Esophagus squamous epithelium (tissue), 5 donors: ENCODE data around the gene IRF3. TPM values are rescaled to one million over a fixed set of nuclear protein-coding genes. Genes with fewer than 3 reads are reported as not detected.

Experiments
- DNase-seq: peaks from one replicate; lab custom pipeline; 2025; lab: John Stamatoyannopoulos, UW
- H3K27ac ChIP-seq, 4 donors: fragments of 200-600 bp; sonication (generic); one replicate each; pipeline ENCODE4 v1.5.1; 2016 to 2019; ENCODE audit warnings: mild to moderate bottlenecking in 1 of 4
- H3K27me3 ChIP-seq, 4 donors: fragments of 200-600 bp; sonication (generic); 1 replicate in 3 of 4; 2 replicates in 1 of 4; pipeline versions ENCODE4 v1.5.1 to v1.6.0; 2017 to 2021; ENCODE audit warnings: antibody characterized with exemption in 1 of 4
- H3K36me3 ChIP-seq, 3 donors: fragments of 200-600 bp; sonication (generic); one replicate each; pipeline ENCODE4 v1.5.1; 2016 to 2019
- H3K4me1 ChIP-seq, 3 donors: fragments of 200-600 bp; sonication (generic); one replicate each; pipeline ENCODE4 v1.5.1; 2017 to 2019
- H3K4me3 ChIP-seq, 4 donors: fragments of 200-600 bp; sonication (generic); 1 replicate in 3 of 4; 2 replicates in 1 of 4; pipeline ENCODE4 v1.5.1; 2016 to 2019; ENCODE audit warnings: mild to moderate bottlenecking in 2 of 4, moderate library complexity in 1 of 4
- H3K9me3 ChIP-seq, 3 donors: fragments of 200-600 bp; sonication (generic); one replicate each; pipeline ENCODE4 v1.5.1; 2016 to 2019
- POLR2A ChIP-seq, 4 donors: fragments of 450-650 bp; IDR thresholded peaks; one replicate each; pipeline ENCODE4 v1.6.1; 2017; ENCODE audit warnings: antibody characterized with exemption in 4 of 4, mild to moderate bottlenecking in 4 of 4, moderate library complexity in 3 of 4
- WGBS, 2 donors: methylation state at CpG; one replicate each; pipeline ENCODE4 v1.1.5; 2018; 5-methylcytosine and 5-hydroxymethylcytosine counted together
- intact Hi-C: fragments of 100-400 bp; cut with DNase I; formaldehyde crosslinking; loops from one replicate; pipeline ENCODE4 v1.15.0; 2022
- total RNA-seq, 4 donors: library from RNA; depleted of rRNA; stranded (reverse); fragments of >200 nt; gene quantifications; one replicate each; pipeline ENCODE4 v1.1.0, GENCODE V29; 2016
- TF ChIP-seq, protein P1 (sequence below), 6 experiments: fragments of 450-650 bp in 4 of 6; fragments of 200-600 bp in 2 of 6; sonication (generic) in 2 of 6; IDR thresholded peaks; one replicate each; pipeline ENCODE4 v1.5.1; 2016 to 2019; ENCODE audit warnings: antibody characterized with exemption in 6 of 6, mild to moderate bottlenecking in 4 of 6, moderate library complexity in 4 of 6
- donor health status: DM: yes; HTN: yes; CAD: no.

Gene IRF3
- total RNA-seq, 4 donors from 2014 or later = 33.5 to 69.1 (median 49.4) TPM

DNA sequence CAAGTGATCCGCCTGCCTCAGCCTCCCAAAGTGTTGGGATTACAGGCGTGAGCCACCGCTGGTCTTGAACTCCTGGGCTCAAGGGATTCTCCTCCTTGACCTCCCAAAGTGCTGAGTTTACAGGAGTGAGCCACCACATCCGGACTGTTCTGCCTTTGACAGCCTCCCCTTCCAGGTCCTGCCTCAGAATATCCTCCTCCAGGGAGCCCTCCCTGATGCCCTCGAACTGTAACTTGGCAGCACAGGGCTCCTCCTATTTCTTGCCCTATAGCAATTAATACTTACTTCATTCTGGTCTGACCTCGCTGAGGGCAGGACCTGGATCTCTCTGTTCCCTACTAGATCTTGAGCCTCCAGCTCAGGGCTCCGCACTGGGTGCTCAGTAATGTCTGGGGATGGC, 31.2 kb upstream of the IRF3 start:
- peaks cover 0 to 14% (median 0%) of the 10 kb centered on the region in 4 donors for H3K27me3 ChIP-seq
- H3K9me3 ChIP-seq = no peaks in the 10 kb centered on the region
- intact Hi-C loops = no loop called here
- DNase-seq = no peak
- no peaks in the 10 kb centered on the region for H3K36me3 ChIP-seq
- 89 to 93% methylated on average over 3 to 5 of the region's 7 CpGs for WGBS, 2 donors
- no peak for TF ChIP-seq POLR2A (IDR thresholded peaks at IDR 0.05)
- TF ChIP-seq, protein P1, sequence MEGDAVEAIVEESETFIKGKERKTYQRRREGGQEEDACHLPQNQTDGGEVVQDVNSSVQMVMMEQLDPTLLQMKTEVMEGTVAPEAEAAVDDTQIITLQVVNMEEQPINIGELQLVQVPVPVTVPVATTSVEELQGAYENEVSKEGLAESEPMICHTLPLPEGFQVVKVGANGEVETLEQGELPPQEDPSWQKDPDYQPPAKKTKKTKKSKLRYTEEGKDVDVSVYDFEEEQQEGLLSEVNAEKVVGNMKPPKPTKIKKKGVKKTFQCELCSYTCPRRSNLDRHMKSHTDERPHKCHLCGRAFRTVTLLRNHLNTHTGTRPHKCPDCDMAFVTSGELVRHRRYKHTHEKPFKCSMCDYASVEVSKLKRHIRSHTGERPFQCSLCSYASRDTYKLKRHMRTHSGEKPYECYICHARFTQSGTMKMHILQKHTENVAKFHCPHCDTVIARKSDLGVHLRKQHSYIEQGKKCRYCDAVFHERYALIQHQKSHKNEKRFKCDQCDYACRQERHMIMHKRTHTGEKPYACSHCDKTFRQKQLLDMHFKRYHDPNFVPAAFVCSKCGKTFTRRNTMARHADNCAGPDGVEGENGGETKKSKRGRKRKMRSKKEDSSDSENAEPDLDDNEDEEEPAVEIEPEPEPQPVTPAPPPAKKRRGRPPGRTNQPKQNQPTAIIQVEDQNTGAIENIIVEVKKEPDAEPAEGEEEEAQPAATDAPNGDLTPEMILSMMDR (IDR thresholded peaks at IDR 0.05) = no peak
- H3K4me3 ChIP-seq = no peak overlapping the region
- H3K4me1 ChIP-seq = peaks cover 0 to 2% (median 0%) of the 10 kb centered on the region in 3 donors
- H3K27ac ChIP-seq = no peak overlapping the region

DNA sequence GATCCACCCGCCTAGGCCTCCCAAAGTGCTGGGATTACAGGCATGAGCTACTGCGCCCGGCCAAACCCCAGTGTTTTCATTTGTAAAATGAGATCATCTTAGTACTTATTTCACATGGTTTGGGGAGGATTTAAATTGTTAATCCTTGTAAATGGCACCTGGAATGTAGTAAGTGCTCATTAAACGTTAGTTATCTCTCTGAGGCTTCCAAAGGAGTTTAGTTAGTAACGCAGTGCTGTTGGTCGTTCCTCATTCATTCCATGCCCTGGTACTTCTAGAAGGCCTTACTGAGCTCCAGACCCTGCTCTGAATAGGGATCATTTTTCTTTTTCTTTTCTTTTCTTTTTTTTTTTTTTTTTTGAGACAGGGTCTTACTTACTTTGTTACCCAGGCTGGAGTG, 30.5 kb upstream of the IRF3 start:
- peaks cover 0 to 9% (median 7%) of the 10 kb centered on the region in 3 donors for H3K4me1 ChIP-seq
- no peaks in the 10 kb centered on the region for H3K9me3 ChIP-seq
- no peak overlapping the region for H3K27ac ChIP-seq
- TF ChIP-seq, protein P1 (IDR thresholded peaks at IDR 0.05) = no peak
- TF ChIP-seq POLR2A (IDR thresholded peaks at IDR 0.05) = no peak
- no peak overlapping the region for H3K4me3 ChIP-seq
- H3K27me3 ChIP-seq = peaks cover 0 to 16% (median 0%) of the 10 kb centered on the region in 4 donors
- intact Hi-C loops = no loop called here
- H3K36me3 ChIP-seq = no peaks in the 10 kb centered on the region
- WGBS, 2 donors = 65 to 78% methylated on average over 5 to 6 of the region's 6 CpGs
- DNase-seq = no peak

DNA sequence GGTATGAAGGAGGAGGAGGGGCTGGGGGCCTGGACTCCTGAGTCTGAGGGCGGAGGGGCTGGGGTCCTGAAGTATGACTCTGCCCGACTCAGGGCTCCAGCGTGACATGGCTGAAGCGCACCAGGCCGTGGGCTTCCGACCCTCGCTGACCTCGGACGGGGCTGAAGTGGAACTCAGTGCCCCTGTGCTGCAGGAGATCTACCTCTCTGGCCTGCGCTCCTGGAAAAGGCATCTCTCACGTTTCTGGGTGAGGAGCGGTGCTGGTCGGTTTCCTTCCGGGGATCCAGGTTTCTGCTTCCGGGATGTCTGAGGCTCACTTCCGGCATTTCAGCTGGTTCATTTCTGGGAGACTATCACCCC, 26.5 kb upstream of the IRF3 start:
- no peak for TF ChIP-seq POLR2A (IDR thresholded peaks at IDR 0.05)
- Histone ChIP-seq H3K4me3 (no peak overlapping the region), H3K9me3 (no peaks in the 10 kb centered on the region), H3K4me1 (peaks cover 16 to 41% (median 29%) of the 10 kb centered on the region in 3 donors), H3K27ac (no peak overlapping the region), H3K36me3 (peaks cover 0 to 18% (median 0%) of the 10 kb centered on the region in 3 donors), H3K27me3 (peaks cover 0 to 35% (median 0%) of the 10 kb centered on the region in 4 donors)
- 73 to 74% methylated on average over 9 to 15 of the region's 16 CpGs for WGBS, 2 donors
- no peak for DNase-seq
- intact Hi-C loops = no loop called here

DNA sequence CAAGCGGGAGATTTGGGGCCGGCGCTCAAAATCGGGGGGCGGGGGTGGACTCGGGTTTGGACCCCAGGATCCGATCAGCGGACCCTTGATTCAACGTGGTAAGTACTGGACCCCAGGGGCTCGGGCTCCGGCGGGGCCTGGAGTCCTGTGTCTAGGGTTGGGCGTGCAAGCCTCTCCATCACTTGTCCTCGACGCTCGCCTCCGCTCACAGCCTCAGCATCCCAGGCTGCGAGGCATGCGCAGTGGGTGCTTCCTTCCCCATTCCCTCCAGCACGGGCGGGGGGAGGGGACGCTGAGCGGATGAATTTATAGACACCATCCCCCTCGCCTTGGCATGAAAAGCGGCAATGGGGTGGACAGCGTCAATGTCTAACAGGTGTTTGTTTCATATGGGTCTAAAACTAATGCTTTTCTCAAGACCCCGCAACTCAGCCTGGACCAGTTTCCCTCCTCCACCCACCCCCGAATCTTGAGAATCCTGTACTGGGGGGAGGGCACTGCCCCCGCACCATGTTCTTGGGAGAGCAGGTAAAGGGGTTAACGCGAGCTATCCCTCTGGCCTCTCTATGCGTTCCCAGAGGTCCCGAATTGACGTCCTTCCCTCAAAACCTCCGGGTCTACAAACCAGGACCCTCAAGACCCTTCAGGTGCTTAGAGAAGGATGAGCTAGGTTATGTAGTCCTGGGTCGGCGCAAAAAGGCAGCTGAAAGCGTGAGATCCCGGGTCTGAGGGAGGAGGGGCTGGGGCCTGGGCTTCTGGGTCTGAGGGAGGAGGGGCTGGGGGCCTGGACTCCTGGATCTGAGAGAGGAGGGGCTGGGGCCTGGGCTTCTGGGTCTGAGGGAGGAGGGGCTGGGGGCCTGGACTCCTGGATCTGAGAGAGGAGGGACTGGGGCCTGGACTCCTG, 25.8 kb upstream of the IRF3 start:
- peaks cover 0 to 24% (median 0%) of the 10 kb centered on the region in 3 donors for H3K36me3 ChIP-seq
- intact Hi-C loops = no loop called here
- H3K27me3 ChIP-seq = peaks cover 0 to 35% (median 0%) of the 10 kb centered on the region in 4 donors
- no peaks in the 10 kb centered on the region for H3K9me3 ChIP-seq
- WGBS, 2 donors = 19 to 27% methylated on average over 8 to 13 of the region's 39 CpGs
- H3K27ac ChIP-seq = peak overlapping the region in 1 of 4 donors; percentile 79
- H3K4me1 ChIP-seq = peaks cover 16 to 46% (median 29%) of the 10 kb centered on the region in 3 donors
- DNase-seq = no peak
- TF ChIP-seq, protein P1 (IDR thresholded peaks at IDR 0.05) = no peak
- TF ChIP-seq POLR2A (IDR thresholded peaks at IDR 0.05) = no peak
- peak overlapping the region; percentile 29 to 70 (median 52) for H3K4me3 ChIP-seq

- TF ChIP-seq, protein P1 (IDR thresholded peaks at IDR 0.05) = no peak
- peak in 1 of 4 donors; percentile 46 for TF ChIP-seq POLR2A (IDR thresholded peaks at IDR 0.05)
- intact Hi-C loops = no loop called here
- Histone ChIP-seq H3K27ac (peak within 1 kb of the TSS; percentile 61 to 80 (median 72)), H3K9me3 (no peaks in the 10 kb centered on the region), H3K36me3 (peaks cover under 1 to 32% (median 6%) of the 10 kb centered on the region in 3 donors), H3K4me3 (peak within 1 kb of the TSS; percentile 29 to 70 (median 52)), H3K4me1 (peaks cover 16 to 53% (median 29%) of the 10 kb centered on the region in 3 donors), H3K27me3 (peaks cover 0 to 35% (median 0%) of the 10 kb centered on the region in 4 donors)
- DNase-seq = no peak
- WGBS, 2 donors = 1% methylated on average over 22 to 36 of the region's 38 CpGs
Measured at GRCh38 chr19:49690656-49691242, 25.1 kb upstream of the IRF3 start, which contains the start of gene CPT1C. TSS of gene CPT1C (plus strand) at chr19:49691116. CDS start at chr19:49692253, 1,137 bp downstream.
